GM23338 (cell line): ENCODE data around the gene VCPKMT.

Experiments
- CREB1 ChIP-seq: fragments of 250-450 bp; sonication (Bioruptor Pico); IDR thresholded peaks from 2 replicates; pipeline ENCODE4 v1.5.0; 2020; ENCODE audit warnings: low read depth, mild to moderate bottlenecking, moderate library complexity
- EZH2 ChIP-seq: fragments of 200-600 bp; sonication (generic); IDR thresholded peaks from one replicate; pipeline ENCODE4 v1.8.0; 2017; ENCODE audit warnings: antibody characterized with exemption, mild to moderate bottlenecking, low read depth; ENCODE audit not compliant: unreplicated experiment
- EZH2phosphoT487 ChIP-seq: fragments of 200-600 bp; sonication (generic); IDR thresholded peaks from one replicate; pipeline ENCODE4 v1.8.1; 2018; ENCODE audit warnings: antibody characterized with exemption; ENCODE audit not compliant: unreplicated experiment
- JUNB ChIP-seq: IDR thresholded peaks from one replicate; pipeline ENCODE4 v1.6.1; 2016; ENCODE audit warnings: antibody characterized with exemption; ENCODE audit not compliant: unreplicated experiment
- NANOG ChIP-seq: IDR thresholded peaks from 2 replicates; pipeline ENCODE4 v1.6.1; 2016; ENCODE audit warnings: antibody characterized with exemption, borderline replicate concordance
- POLR2AphosphoS5 ChIP-seq: IDR thresholded peaks from 2 replicates; pipeline ENCODE4 v1.6.1; 2016; ENCODE audit warnings: antibody characterized with exemption, low read depth
- STAT1 ChIP-seq: IDR thresholded peaks from one replicate; pipeline ENCODE4 v1.6.1; 2016; ENCODE audit warnings: antibody characterized with exemption; ENCODE audit not compliant: unreplicated experiment
- ZNF114 ChIP-seq: fragments of 250-450 bp; sonication (Bioruptor Pico); IDR thresholded peaks from 2 replicates; pipeline ENCODE4 v1.5.0; 2020; ENCODE audit warnings: mild to moderate bottlenecking, moderate library complexity
- ZNF331 ChIP-seq: fragments of 250-450 bp; sonication (Bioruptor Pico); IDR thresholded peaks from 2 replicates; pipeline ENCODE4 v1.5.0; 2020; ENCODE audit warnings: low read depth, mild to moderate bottlenecking, moderate library complexity
- TF ChIP-seq, protein P1 (sequence below), 2 experiments: fragments of 200-600 bp in 1 of 2; sonication (generic) in 1 of 2; conservative IDR thresholded peaks; 2 replicates each; pipeline versions ENCODE4 v1.5.1 to v1.6.1; 2016 to 2017; ENCODE audit warnings: antibody characterized with exemption in 2 of 2, low read depth in 2 of 2, mild to moderate bottlenecking in 2 of 2, moderate library complexity in 1 of 2
- TF ChIP-seq, protein P2 (sequence below): IDR thresholded peaks from one replicate; pipeline ENCODE4 v1.6.1; 2018; ENCODE audit warnings: antibody characterized with exemption; ENCODE audit not compliant: unreplicated experiment
- TF ChIP-seq, protein P3 (sequence below): IDR thresholded peaks from 2 replicates; pipeline ENCODE4 v1.6.1; 2016; ENCODE audit warnings: antibody characterized with exemption
- TF ChIP-seq, protein P4 (sequence below): fragments of 250-450 bp; sonication (Bioruptor Pico); IDR thresholded peaks from 2 replicates; pipeline ENCODE4 v1.5.0; 2020; ENCODE audit warnings: mild to moderate bottlenecking, moderate library complexity

DNA sequence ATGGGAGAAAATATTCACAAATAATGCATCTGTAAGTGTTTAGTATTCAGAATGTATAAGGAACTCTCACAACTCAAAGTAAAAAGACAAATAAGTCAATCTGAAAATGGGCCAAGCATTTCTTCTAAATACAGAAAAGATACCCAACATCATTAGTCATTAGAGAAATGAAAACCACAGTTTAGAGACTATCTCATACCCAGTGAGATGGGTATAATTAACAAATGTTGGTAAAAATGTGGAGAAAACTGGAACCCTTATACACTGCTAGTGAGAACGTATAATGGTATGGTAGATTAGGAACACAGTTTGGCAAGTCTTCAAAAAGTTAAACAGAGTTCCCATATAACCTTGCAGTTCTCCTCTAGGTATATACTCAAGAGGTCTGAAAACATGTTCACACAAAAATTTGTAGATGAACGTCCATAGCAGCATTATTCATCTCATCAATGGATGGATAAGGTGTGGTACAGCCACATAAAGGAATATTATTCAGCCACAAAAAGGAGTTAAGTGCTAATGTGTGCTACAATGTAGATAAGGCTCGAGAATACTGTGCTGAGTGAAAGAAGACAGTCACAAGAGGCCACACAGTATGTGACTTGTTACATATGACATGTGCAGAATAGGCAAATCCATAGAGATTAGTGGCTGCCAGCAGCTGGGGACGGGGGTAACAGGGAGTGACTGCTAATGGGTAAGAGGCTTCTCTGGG is 5.9 kb downstream of the VCPKMT start:
- TF ChIP-seq, protein P1, sequence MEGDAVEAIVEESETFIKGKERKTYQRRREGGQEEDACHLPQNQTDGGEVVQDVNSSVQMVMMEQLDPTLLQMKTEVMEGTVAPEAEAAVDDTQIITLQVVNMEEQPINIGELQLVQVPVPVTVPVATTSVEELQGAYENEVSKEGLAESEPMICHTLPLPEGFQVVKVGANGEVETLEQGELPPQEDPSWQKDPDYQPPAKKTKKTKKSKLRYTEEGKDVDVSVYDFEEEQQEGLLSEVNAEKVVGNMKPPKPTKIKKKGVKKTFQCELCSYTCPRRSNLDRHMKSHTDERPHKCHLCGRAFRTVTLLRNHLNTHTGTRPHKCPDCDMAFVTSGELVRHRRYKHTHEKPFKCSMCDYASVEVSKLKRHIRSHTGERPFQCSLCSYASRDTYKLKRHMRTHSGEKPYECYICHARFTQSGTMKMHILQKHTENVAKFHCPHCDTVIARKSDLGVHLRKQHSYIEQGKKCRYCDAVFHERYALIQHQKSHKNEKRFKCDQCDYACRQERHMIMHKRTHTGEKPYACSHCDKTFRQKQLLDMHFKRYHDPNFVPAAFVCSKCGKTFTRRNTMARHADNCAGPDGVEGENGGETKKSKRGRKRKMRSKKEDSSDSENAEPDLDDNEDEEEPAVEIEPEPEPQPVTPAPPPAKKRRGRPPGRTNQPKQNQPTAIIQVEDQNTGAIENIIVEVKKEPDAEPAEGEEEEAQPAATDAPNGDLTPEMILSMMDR (conservative IDR thresholded peaks at IDR 0.05; ENCODE audit: low read depth in 2 of 2): no peak
- TF ChIP-seq POLR2AphosphoS5 (no peak), ZNF114 (no peak), EZH2phosphoT487 (no peak), JUNB (no peak), CREB1 (CRISPR knock-in tag) (no peak), EZH2 (no peak), STAT1 (no peak), ZNF331 (CRISPR knock-in tag) (no peak), NANOG (no peak)
- TF ChIP-seq, protein P2, sequence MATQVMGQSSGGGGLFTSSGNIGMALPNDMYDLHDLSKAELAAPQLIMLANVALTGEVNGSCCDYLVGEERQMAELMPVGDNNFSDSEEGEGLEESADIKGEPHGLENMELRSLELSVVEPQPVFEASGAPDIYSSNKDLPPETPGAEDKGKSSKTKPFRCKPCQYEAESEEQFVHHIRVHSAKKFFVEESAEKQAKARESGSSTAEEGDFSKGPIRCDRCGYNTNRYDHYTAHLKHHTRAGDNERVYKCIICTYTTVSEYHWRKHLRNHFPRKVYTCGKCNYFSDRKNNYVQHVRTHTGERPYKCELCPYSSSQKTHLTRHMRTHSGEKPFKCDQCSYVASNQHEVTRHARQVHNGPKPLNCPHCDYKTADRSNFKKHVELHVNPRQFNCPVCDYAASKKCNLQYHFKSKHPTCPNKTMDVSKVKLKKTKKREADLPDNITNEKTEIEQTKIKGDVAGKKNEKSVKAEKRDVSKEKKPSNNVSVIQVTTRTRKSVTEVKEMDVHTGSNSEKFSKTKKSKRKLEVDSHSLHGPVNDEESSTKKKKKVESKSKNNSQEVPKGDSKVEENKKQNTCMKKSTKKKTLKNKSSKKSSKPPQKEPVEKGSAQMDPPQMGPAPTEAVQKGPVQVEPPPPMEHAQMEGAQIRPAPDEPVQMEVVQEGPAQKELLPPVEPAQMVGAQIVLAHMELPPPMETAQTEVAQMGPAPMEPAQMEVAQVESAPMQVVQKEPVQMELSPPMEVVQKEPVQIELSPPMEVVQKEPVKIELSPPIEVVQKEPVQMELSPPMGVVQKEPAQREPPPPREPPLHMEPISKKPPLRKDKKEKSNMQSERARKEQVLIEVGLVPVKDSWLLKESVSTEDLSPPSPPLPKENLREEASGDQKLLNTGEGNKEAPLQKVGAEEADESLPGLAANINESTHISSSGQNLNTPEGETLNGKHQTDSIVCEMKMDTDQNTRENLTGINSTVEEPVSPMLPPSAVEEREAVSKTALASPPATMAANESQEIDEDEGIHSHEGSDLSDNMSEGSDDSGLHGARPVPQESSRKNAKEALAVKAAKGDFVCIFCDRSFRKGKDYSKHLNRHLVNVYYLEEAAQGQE: no peak
- TF ChIP-seq, protein P3, sequence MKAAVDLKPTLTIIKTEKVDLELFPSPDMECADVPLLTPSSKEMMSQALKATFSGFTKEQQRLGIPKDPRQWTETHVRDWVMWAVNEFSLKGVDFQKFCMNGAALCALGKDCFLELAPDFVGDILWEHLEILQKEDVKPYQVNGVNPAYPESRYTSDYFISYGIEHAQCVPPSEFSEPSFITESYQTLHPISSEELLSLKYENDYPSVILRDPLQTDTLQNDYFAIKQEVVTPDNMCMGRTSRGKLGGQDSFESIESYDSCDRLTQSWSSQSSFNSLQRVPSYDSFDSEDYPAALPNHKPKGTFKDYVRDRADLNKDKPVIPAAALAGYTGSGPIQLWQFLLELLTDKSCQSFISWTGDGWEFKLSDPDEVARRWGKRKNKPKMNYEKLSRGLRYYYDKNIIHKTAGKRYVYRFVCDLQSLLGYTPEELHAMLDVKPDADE: no peak
- TF ChIP-seq, protein P4, sequence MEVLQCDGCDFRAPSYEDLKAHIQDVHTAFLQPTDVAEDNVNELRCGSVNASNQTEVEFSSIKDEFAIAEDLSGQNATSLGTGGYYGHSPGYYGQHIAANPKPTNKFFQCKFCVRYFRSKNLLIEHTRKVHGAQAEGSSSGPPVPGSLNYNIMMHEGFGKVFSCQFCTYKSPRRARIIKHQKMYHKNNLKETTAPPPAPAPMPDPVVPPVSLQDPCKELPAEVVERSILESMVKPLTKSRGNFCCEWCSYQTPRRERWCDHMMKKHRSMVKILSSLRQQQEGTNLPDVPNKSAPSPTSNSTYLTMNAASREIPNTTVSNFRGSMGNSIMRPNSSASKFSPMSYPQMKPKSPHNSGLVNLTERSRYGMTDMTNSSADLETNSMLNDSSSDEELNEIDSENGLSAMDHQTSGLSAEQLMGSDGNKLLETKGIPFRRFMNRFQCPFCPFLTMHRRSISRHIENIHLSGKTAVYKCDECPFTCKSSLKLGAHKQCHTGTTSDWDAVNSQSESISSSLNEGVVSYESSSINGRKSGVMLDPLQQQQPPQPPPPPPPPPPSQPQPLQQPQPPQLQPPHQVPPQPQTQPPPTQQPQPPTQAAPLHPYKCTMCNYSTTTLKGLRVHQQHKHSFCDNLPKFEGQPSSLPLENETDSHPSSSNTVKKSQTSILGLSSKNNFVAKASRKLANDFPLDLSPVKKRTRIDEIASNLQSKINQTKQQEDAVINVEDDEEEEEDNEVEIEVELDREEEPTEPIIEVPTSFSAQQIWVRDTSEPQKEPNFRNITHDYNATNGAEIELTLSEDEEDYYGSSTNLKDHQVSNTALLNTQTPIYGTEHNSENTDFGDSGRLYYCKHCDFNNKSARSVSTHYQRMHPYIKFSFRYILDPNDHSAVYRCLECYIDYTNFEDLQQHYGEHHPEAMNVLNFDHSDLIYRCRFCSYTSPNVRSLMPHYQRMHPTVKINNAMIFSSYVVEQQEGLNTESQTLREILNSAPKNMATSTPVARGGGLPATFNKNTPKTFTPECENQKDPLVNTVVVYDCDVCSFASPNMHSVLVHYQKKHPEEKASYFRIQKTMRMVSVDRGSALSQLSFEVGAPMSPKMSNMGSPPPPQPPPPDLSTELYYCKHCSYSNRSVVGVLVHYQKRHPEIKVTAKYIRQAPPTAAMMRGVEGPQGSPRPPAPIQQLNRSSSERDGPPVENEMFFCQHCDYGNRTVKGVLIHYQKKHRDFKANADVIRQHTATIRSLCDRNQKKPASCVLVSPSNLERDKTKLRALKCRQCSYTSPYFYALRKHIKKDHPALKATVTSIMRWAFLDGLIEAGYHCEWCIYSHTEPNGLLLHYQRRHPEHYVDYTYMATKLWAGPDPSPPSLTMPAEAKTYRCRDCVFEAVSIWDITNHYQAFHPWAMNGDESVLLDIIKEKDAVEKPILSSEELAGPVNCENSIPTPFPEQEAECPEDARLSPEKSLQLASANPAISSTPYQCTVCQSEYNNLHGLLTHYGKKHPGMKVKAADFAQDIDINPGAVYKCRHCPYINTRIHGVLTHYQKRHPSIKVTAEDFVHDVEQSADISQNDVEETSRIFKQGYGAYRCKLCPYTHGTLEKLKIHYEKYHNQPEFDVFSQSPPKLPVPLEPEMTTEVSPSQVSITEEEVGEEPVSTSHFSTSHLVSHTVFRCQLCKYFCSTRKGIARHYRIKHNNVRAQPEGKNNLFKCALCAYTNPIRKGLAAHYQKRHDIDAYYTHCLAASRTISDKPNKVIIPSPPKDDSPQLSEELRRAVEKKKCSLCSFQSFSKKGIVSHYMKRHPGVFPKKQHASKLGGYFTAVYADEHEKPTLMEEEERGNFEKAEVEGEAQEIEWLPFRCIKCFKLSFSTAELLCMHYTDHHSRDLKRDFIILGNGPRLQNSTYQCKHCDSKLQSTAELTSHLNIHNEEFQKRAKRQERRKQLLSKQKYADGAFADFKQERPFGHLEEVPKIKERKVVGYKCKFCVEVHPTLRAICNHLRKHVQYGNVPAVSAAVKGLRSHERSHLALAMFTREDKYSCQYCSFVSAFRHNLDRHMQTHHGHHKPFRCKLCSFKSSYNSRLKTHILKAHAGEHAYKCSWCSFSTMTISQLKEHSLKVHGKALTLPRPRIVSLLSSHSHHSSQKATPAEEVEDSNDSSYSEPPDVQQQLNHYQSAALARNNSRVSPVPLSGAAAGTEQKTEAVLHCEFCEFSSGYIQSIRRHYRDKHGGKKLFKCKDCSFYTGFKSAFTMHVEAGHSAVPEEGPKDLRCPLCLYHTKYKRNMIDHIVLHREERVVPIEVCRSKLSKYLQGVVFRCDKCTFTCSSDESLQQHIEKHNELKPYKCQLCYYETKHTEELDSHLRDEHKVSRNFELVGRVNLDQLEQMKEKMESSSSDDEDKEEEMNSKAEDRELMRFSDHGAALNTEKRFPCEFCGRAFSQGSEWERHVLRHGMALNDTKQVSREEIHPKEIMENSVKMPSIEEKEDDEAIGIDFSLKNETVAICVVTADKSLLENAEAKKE (CRISPR knock-in tag): no peak
